Amygdala (tissue), 56 donors: Measurements from ENCODE around the gene CHST13.
"Not testable (repeated sequence)": the region's sequence is repeated elsewhere in the genome, so short reads cannot be mapped to it uniquely, and the experiment has no call there.

Experiments used
- DNase-seq, 56 donors: peaks; one replicate each; lab custom pipeline; 2025; lab: John Stamatoyannopoulos, UW

CHST13 gene

GRCh38 chr3:126573492-126574117 lies 49.6 kb downstream of the CHST13 start:
- no peak for DNase-seq

GRCh38 chr3:126577261-126577660 lies 53.3 kb downstream of the CHST13 start:
- no peak for DNase-seq

- DNase-seq = no peak
These were observed 54.7 kb downstream of the CHST13 start for GRCh38 chr3:126578702-126579101.

GRCh38 chr3:126580746-126581145 lies 56.8 kb downstream of the CHST13 start:
- no peak for DNase-seq

GRCh38 chr3:126581569-126581968 lies 57.6 kb downstream of the CHST13 start:
- DNase-seq = no peak

GRCh38 chr3:126582311-126582710 lies 58.4 kb downstream of the CHST13 start:
- no peak for DNase-seq

- DNase-seq = not testable (repeated sequence)
These were observed 67.6 kb downstream of the CHST13 start for GRCh38 chr3:126591515-126591914.
